SK-N-SH treated with all-trans-retinoic acid at 6 μM for 48 hours (cell line): ENCODE data around the gene POU4F2.

ENCODE experiments used
- ATAC-seq: fragments of 200-7000 bp; cut with Tn5 transposase; 3 replicates; pipeline ENCODE4 v1.9.1; 2020; ENCODE audit warnings: mild to moderate bottlenecking, moderate library complexity
- ARNTL ChIP-seq: fragments of 450-650 bp; formaldehyde crosslinking; IDR thresholded peaks from 2 replicates; pipeline ENCODE4 v1.5.0; 2020; ENCODE audit warnings: low read depth, mild to moderate bottlenecking, moderate library complexity, borderline replicate concordance
- BACH2 ChIP-seq: fragments of 250-450 bp; sonication (Bioruptor Pico); IDR thresholded peaks from 2 replicates; pipeline ENCODE4 v1.9.0; 2021; ENCODE audit warnings: mild to moderate bottlenecking, borderline replicate concordance
- CSDC2 ChIP-seq: fragments of 250-450 bp; sonication (Bioruptor Pico); IDR thresholded peaks from 2 replicates; pipeline ENCODE4 v1.5.0; 2020; ENCODE audit warnings: mild to moderate bottlenecking, moderate library complexity
- GLIS3 ChIP-seq: fragments of 250-450 bp; sonication (Bioruptor Pico); IDR thresholded peaks from 2 replicates; pipeline ENCODE4 v1.5.0; 2020; ENCODE audit warnings: mild to moderate bottlenecking, moderate library complexity
- ISL1 ChIP-seq: fragments of 250-450 bp; sonication (Bioruptor Pico); IDR thresholded peaks from 2 replicates; pipeline ENCODE4 v2.1.2; 2022; ENCODE audit warnings: mild to moderate bottlenecking, moderate library complexity
- OSR1 ChIP-seq: fragments of 250-450 bp; sonication (Bioruptor Pico); IDR thresholded peaks from 2 replicates; pipeline ENCODE4 v1.8.0; 2022; ENCODE audit warnings: moderate library complexity, mild to moderate bottlenecking, inconsistent platforms
- PATZ1 ChIP-seq: fragments of 250-450 bp; sonication (Bioruptor Pico); IDR thresholded peaks from 2 replicates; pipeline ENCODE4 v1.8.0; 2020; ENCODE audit warnings: mild to moderate bottlenecking, moderate library complexity, borderline replicate concordance
- PPARA ChIP-seq: fragments of 250-450 bp; sonication (Bioruptor Pico); IDR thresholded peaks from 2 replicates; pipeline ENCODE4 v1.5.0; 2020; ENCODE audit warnings: mild to moderate bottlenecking, borderline replicate concordance
- RARB ChIP-seq: fragments of 250-450 bp; sonication (Bioruptor Pico); IDR thresholded peaks from 2 replicates; pipeline ENCODE4 v1.8.0; 2021; ENCODE audit warnings: mild to moderate bottlenecking, moderate library complexity
- TCF4 ChIP-seq: fragments of 250-450 bp; sonication (Bioruptor Pico); IDR thresholded peaks from 2 replicates; pipeline ENCODE4 v1.8.0; 2021; ENCODE audit warnings: mild to moderate bottlenecking, moderate library complexity, borderline replicate concordance
- TOX ChIP-seq: fragments of 250-450 bp; sonication (Bioruptor Pico); IDR thresholded peaks from 2 replicates; pipeline ENCODE4 v1.8.0; 2021; ENCODE audit warnings: mild to moderate bottlenecking, moderate library complexity, borderline replicate concordance
- ZC3H10 ChIP-seq: fragments of 250-450 bp; sonication (Bioruptor Pico); IDR thresholded peaks from 2 replicates; pipeline ENCODE4 v1.5.1; 2021; ENCODE audit warnings: mild to moderate bottlenecking, moderate library complexity
- ZFP3 ChIP-seq: fragments of 250-450 bp; sonication (Bioruptor Pico); IDR thresholded peaks from 2 replicates; pipeline ENCODE4 v1.5.0; 2020; ENCODE audit warnings: mild to moderate bottlenecking, moderate library complexity
- ZFP30 ChIP-seq: fragments of 450-650 bp; formaldehyde crosslinking; IDR thresholded peaks from 2 replicates; pipeline ENCODE4 v1.5.0; 2022; ENCODE audit warnings: mild to moderate bottlenecking, moderate library complexity
- ZNF565 ChIP-seq: fragments of 450-650 bp; formaldehyde crosslinking; conservative IDR thresholded peaks from 2 replicates; pipeline ENCODE4 v1.5.0; 2020; ENCODE audit warnings: low read depth, mild to moderate bottlenecking, moderate library complexity
- ZNF70 ChIP-seq: fragments of 450-650 bp; formaldehyde crosslinking; IDR thresholded peaks from 2 replicates; pipeline ENCODE4 v1.5.0; 2020; ENCODE audit warnings: mild to moderate bottlenecking, moderate library complexity
- ZNF8 ChIP-seq: fragments of 450-650 bp; formaldehyde crosslinking; IDR thresholded peaks from 2 replicates; pipeline ENCODE4 v1.5.0; 2020; ENCODE audit warnings: mild to moderate bottlenecking, moderate library complexity
- TF ChIP-seq, protein P1 (sequence below): fragments of 250-450 bp; sonication (Bioruptor Pico); IDR thresholded peaks from 2 replicates; pipeline ENCODE4 v1.5.1; 2021; ENCODE audit warnings: mild to moderate bottlenecking, moderate library complexity
- TF ChIP-seq, protein P2 (sequence below): fragments of 250-450 bp; sonication (Bioruptor Pico); IDR thresholded peaks from 2 replicates; pipeline ENCODE4 v1.5.0; 2020; ENCODE audit warnings: mild to moderate bottlenecking, moderate library complexity
- TF ChIP-seq, protein P3 (sequence below): fragments of 250-450 bp; sonication (Bioruptor Pico); IDR thresholded peaks from 2 replicates; pipeline ENCODE4 v1.5.1; 2020; ENCODE audit warnings: low read depth, mild to moderate bottlenecking, moderate library complexity
- TF ChIP-seq, protein P4 (sequence below): fragments of 250-450 bp; sonication (Bioruptor Pico); IDR thresholded peaks from 2 replicates; pipeline ENCODE4 v1.8.0; 2021; ENCODE audit warnings: low read depth, mild to moderate bottlenecking, moderate library complexity, borderline replicate concordance

Gene POU4F2

GRCh38 chr4:146640021-146640464 lies 1.4 kb downstream of the POU4F2 start:
- ATAC-seq, result no peak

GRCh38 chr4:146640465-146641061 lies 1.9 kb downstream of the POU4F2 start:
- ATAC-seq, result no peak
- TF ChIP-seq TCF4 (no peak), ZC3H10 (CRISPR knock-in tag) (no peak), ZNF8 (CRISPR knock-in tag) (no peak), ISL1 (CRISPR knock-in tag) (no peak), OSR1 (CRISPR knock-in tag) (no peak), PATZ1 (CRISPR knock-in tag) (no peak), ZNF565 (no peak), PPARA (CRISPR knock-in tag) (no peak), RARB (CRISPR knock-in tag) (no peak)
- TF ChIP-seq, protein P1, sequence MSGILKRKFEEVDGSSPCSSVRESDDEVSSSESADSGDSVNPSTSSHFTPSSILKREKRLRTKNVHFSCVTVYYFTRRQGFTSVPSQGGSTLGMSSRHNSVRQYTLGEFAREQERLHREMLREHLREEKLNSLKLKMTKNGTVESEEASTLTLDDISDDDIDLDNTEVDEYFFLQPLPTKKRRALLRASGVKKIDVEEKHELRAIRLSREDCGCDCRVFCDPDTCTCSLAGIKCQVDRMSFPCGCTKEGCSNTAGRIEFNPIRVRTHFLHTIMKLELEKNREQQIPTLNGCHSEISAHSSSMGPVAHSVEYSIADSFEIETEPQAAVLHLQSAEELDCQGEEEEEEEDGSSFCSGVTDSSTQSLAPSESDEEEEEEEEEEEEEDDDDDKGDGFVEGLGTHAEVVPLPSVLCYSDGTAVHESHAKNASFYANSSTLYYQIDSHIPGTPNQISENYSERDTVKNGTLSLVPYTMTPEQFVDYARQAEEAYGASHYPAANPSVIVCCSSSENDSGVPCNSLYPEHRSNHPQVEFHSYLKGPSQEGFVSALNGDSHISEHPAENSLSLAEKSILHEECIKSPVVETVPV (CRISPR knock-in tag), result no peak
- TF ChIP-seq, protein P2, sequence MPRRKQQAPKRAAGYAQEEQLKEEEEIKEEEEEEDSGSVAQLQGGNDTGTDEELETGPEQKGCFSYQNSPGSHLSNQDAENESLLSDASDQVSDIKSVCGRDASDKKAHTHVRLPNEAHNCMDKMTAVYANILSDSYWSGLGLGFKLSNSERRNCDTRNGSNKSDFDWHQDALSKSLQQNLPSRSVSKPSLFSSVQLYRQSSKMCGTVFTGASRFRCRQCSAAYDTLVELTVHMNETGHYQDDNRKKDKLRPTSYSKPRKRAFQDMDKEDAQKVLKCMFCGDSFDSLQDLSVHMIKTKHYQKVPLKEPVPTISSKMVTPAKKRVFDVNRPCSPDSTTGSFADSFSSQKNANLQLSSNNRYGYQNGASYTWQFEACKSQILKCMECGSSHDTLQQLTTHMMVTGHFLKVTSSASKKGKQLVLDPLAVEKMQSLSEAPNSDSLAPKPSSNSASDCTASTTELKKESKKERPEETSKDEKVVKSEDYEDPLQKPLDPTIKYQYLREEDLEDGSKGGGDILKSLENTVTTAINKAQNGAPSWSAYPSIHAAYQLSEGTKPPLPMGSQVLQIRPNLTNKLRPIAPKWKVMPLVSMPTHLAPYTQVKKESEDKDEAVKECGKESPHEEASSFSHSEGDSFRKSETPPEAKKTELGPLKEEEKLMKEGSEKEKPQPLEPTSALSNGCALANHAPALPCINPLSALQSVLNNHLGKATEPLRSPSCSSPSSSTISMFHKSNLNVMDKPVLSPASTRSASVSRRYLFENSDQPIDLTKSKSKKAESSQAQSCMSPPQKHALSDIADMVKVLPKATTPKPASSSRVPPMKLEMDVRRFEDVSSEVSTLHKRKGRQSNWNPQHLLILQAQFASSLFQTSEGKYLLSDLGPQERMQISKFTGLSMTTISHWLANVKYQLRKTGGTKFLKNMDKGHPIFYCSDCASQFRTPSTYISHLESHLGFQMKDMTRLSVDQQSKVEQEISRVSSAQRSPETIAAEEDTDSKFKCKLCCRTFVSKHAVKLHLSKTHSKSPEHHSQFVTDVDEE, result no peak

More at GRCh38 chr4:146640021-146640464, 1.4 kb downstream of the POU4F2 start:
- no peak for TF ChIP-seq CSDC2 (CRISPR knock-in tag)
- no peak for TF ChIP-seq ZFP3 (CRISPR knock-in tag)
- TF ChIP-seq ZFP30 (CRISPR knock-in tag), result no peak
- TF ChIP-seq GLIS3 (CRISPR knock-in tag), result no peak
- TF ChIP-seq BACH2, result no peak
- TF ChIP-seq ZNF70 (CRISPR knock-in tag), result no peak

GRCh38 chr4:146641762-146642161 lies 3.1 kb downstream of the POU4F2 start:
- ATAC-seq, result no peak
- TF ChIP-seq, protein P3, sequence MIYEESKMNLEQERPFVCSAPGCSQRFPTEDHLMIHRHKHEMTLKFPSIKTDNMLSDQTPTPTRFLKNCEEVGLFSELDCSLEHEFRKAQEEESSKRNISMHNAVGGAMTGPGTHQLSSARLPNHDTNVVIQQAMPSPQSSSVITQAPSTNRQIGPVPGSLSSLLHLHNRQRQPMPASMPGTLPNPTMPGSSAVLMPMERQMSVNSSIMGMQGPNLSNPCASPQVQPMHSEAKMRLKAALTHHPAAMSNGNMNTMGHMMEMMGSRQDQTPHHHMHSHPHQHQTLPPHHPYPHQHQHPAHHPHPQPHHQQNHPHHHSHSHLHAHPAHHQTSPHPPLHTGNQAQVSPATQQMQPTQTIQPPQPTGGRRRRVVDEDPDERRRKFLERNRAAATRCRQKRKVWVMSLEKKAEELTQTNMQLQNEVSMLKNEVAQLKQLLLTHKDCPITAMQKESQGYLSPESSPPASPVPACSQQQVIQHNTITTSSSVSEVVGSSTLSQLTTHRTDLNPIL (CRISPR knock-in tag), result no peak
- TF ChIP-seq PPARA (CRISPR knock-in tag) (no peak), TOX (no peak), BACH2 (no peak), ZNF565 (no peak), ZNF70 (CRISPR knock-in tag) (no peak), GLIS3 (CRISPR knock-in tag) (no peak), ZC3H10 (CRISPR knock-in tag) (no peak), CSDC2 (CRISPR knock-in tag) (no peak), ZNF8 (CRISPR knock-in tag) (no peak), ARNTL (CRISPR knock-in tag) (no peak)
- TF ChIP-seq, protein P1 (CRISPR knock-in tag), result no peak
- TF ChIP-seq, protein P2, result no peak
- TF ChIP-seq, protein P4, sequence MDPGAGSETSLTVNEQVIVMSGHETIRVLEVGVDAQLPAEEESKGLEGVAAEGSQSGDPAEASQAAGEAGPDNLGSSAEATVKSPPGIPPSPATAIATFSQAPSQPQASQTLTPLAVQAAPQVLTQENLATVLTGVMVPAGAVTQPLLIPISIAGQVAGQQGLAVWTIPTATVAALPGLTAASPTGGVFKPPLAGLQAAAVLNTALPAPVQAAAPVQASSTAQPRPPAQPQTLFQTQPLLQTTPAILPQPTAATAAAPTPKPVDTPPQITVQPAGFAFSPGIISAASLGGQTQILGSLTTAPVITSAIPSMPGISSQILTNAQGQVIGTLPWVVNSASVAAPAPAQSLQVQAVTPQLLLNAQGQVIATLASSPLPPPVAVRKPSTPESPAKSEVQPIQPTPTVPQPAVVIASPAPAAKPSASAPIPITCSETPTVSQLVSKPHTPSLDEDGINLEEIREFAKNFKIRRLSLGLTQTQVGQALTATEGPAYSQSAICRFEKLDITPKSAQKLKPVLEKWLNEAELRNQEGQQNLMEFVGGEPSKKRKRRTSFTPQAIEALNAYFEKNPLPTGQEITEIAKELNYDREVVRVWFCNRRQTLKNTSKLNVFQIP, result no peak
